Esophagus muscularis mucosa (tissue), 4 donors: ENCODE data around the gene CRISPLD2. TPM values are rescaled to one million over a fixed set of nuclear protein-coding genes. Genes with fewer than 3 reads are reported as not detected.

Experiments
- DNase-seq: peaks from one replicate; pipeline ENCODE4 v3.0.0-alpha.2; 2017; ENCODE audit errors: extremely low spot score
- H3K27ac ChIP-seq, 4 donors: fragments of 200-600 bp; sonication (generic); replicated peaks in 1 of 4; 1 replicate in 3 of 4; 2 replicates in 1 of 4; pipeline ENCODE4 v1.5.1; 2016 to 2019; ENCODE audit warnings: mild to moderate bottlenecking in 1 of 4
- H3K27me3 ChIP-seq, 4 donors: fragments of 200-600 bp; sonication (generic); one replicate each; pipeline versions ENCODE4 v1.5.1 to v1.6.0; 2016 to 2019
- H3K36me3 ChIP-seq, 4 donors: fragments of 200-600 bp; sonication (generic); one replicate each; pipeline ENCODE4 v1.5.1; 2016 to 2019
- H3K4me1 ChIP-seq, 4 donors: fragments of 200-600 bp; sonication (generic); one replicate each; pipeline ENCODE4 v1.5.1; 2016 to 2019
- H3K4me3 ChIP-seq, 4 donors: fragments of 200-600 bp; sonication (generic); 1 replicate in 2 of 4; 2 replicates in 2 of 4; pipeline ENCODE4 v1.5.1; 2016 to 2019; ENCODE audit warnings: mild to moderate bottlenecking in 4 of 4, moderate library complexity in 1 of 4
- H3K9me3 ChIP-seq, 4 donors: fragments of 200-600 bp; sonication (generic); 1 replicate in 3 of 4; 2 replicates in 1 of 4; pipeline ENCODE4 v1.5.1; 2016 to 2019
- EP300 ChIP-seq: sonication (generic); formaldehyde crosslinking; IDR thresholded peaks from one replicate; pipeline ENCODE4 v1.6.1; 2017; ENCODE audit warnings: antibody characterized with exemption
- POLR2A ChIP-seq: fragments of 450-650 bp; IDR thresholded peaks from one replicate; pipeline ENCODE4 v1.6.1; 2017; ENCODE audit warnings: antibody characterized with exemption, moderate library complexity, mild to moderate bottlenecking, low read depth
- POLR2AphosphoS5 ChIP-seq, 2 donors: sonication (generic); formaldehyde crosslinking; IDR thresholded peaks; one replicate each; pipeline ENCODE4 v1.6.1; 2017; ENCODE audit warnings: antibody characterized with exemption in 2 of 2
- WGBS: methylation state at CpG from one replicate; pipeline ENCODE4 v1.1.5; 2018; 5-methylcytosine and 5-hydroxymethylcytosine counted together
- intact Hi-C: fragments of 100-400 bp; cut with DNase I; formaldehyde crosslinking; loops from one replicate; pipeline ENCODE4 v1.15.1; 2023
- total RNA-seq, 4 donors: library from RNA; depleted of rRNA; stranded (reverse); fragments of >200 nt; gene quantifications; one replicate each; pipeline versions ENCODE4 v1.1.0 to v1.2.1, GENCODE V29; 2016
- TF ChIP-seq, protein P1 (sequence below), 3 experiments: fragments of 200-600 bp in 2 of 3; fragments of 450-650 bp in 1 of 3; sonication (generic) in 2 of 3; IDR thresholded peaks; one replicate each; pipeline ENCODE4 v1.5.1; 2017 to 2019; ENCODE audit warnings: antibody characterized with exemption in 3 of 3, mild to moderate bottlenecking in 2 of 3, moderate library complexity in 1 of 3

Gene CRISPLD2
- total RNA-seq, 4 donors from 2014 or later: 230 to 568 (median 289) TPM

DNA sequence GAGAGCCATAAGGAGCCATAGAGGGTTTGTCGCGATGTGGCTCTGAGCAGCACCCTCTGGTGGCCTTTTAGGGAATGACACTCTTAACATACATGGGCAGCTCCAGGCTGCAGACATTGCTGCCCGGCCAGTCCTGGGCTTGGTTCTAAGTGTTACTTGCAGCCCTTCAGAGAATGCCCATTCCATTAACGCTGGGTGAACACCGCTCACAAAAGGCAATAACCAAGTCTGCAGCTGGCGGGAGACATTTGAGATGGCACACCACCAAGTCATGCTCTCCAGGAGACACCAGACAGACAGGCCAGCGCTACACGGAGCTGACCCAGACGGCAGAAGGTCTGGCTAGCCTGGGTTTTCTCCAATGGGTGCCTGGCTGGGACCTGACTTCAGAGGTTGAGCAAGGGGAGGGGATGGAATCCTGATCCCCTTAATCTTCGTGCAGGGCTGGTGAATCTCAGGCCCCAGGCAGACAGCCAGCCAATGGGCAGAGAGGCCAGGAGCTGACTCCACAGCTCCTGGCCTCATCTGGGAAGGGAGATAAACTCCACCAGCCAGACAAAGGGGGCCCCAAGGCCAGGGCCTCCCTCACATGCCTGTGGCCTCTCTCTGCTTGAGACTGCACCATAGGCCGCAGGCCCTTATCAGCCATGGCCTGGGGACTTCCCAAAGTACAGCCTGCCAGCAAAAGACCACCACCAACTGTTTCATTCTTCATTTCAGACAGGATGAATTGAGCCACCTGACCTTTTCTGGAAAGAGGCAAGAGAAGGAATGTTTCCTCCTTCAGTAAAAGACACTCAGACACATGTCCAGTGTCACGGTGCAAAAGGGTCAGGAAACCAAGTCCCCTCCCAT lies 132.8 kb downstream of the CRISPLD2 start:
- no peaks in the 10 kb centered on the region for H3K9me3 ChIP-seq
- DNase-seq: peak; percentile 95
- intact Hi-C loops: loop anchor here (1.0 to 2.0 kb wide), 2 partner anchors 28 to 198 kb away; no protein-coding TSS in a partner anchor
- H3K4me3 ChIP-seq: no peak overlapping the region
- H3K27ac ChIP-seq: peak overlapping the region in 3 of 4 donors; percentile 57 to 70 (median 62)
- peaks cover 9 to 24% (median 18%) of the 10 kb centered on the region in 4 donors for H3K4me1 ChIP-seq
- TF ChIP-seq POLR2AphosphoS5 (IDR thresholded peaks at IDR 0.05): peak in 1 of 2 donors; percentile 63
- TF ChIP-seq EP300: no peak
- TF ChIP-seq, protein P1, sequence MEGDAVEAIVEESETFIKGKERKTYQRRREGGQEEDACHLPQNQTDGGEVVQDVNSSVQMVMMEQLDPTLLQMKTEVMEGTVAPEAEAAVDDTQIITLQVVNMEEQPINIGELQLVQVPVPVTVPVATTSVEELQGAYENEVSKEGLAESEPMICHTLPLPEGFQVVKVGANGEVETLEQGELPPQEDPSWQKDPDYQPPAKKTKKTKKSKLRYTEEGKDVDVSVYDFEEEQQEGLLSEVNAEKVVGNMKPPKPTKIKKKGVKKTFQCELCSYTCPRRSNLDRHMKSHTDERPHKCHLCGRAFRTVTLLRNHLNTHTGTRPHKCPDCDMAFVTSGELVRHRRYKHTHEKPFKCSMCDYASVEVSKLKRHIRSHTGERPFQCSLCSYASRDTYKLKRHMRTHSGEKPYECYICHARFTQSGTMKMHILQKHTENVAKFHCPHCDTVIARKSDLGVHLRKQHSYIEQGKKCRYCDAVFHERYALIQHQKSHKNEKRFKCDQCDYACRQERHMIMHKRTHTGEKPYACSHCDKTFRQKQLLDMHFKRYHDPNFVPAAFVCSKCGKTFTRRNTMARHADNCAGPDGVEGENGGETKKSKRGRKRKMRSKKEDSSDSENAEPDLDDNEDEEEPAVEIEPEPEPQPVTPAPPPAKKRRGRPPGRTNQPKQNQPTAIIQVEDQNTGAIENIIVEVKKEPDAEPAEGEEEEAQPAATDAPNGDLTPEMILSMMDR (IDR thresholded peaks at IDR 0.05): peak; percentile 85 to 93 (median 92)
- no peaks in the 10 kb centered on the region for H3K36me3 ChIP-seq
- WGBS: 42% methylated on average over 8 of the region's 12 CpGs
- no peaks in the 10 kb centered on the region for H3K27me3 ChIP-seq

DNA sequence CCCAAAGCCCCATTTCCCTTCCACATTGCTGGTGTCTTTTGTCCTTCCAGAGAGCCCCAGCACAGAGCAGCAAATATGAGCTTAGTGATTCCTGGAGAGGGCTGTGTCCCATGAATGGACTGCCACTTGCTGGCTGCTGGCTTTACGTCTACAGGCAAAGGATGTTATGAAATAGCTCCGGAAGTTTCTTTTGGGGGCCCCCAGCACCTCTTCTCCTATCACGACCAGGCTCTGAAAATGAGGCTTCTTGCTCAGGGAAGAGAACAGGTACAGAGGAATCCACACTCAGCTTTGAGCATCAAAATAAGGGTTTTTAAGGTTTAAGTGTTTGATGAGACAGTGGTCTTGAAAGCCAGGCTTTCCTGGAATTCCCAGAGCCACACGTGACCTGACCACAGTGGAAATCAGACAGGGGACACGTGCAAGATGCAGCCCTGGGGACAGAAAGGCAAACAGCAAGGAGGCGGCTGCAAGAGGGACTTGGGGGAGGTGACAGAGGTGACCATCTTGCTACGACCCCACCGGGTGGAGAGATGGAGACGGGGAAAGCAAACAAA lies 133.5 kb downstream of the CRISPLD2 start:
- no peaks in the 10 kb centered on the region for H3K27me3 ChIP-seq
- H3K36me3 ChIP-seq: no peaks in the 10 kb centered on the region
- peaks cover 9 to 24% (median 18%) of the 10 kb centered on the region in 4 donors for H3K4me1 ChIP-seq
- 71% methylated on average over 9 of the region's 9 CpGs for WGBS
- TF ChIP-seq POLR2A (no peak), POLR2AphosphoS5 (IDR thresholded peaks at IDR 0.05) (no peak), EP300 (no peak)
- TF ChIP-seq, protein P1 (IDR thresholded peaks at IDR 0.05): no peak
- intact Hi-C loops: loop anchor here (2.0 kb wide), 1 partner anchor 28 kb away; no protein-coding TSS in a partner anchor
- H3K27ac ChIP-seq: peak overlapping the region in 3 of 4 donors; percentile 57 to 70 (median 62)
- no peak for DNase-seq
- no peaks in the 10 kb centered on the region for H3K9me3 ChIP-seq
- no peak overlapping the region for H3K4me3 ChIP-seq

DNA sequence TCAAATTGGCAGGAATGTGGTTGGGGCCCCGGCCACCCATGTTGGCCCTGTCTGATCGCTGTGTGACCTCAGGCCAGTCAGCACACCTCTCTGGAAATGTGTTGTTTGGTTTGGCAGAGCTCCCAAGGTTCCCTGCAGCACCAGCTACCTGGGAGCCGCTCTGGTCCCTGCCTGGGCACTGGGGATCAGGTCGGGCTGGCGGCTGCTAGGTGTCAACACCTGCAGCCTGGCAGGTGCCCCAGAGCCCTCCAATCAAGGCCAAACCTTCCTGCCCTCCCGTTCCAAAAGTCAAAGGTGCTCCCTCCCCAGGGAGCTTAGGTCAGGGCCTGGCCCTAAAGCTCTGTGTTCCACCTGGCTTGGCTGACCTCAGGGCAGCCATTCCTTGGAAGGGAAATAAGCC lies 135.6 kb downstream of the CRISPLD2 start:
- Histone ChIP-seq H3K27me3 (no peaks in the 10 kb centered on the region), H3K27ac (no peak overlapping the region), H3K4me1 (peaks cover 9 to 24% (median 18%) of the 10 kb centered on the region in 4 donors), H3K36me3 (no peaks in the 10 kb centered on the region), H3K4me3 (no peak overlapping the region), H3K9me3 (no peaks in the 10 kb centered on the region)
- intact Hi-C loops: no loop called here
- TF ChIP-seq POLR2A: no peak
- no peak for TF ChIP-seq POLR2AphosphoS5 (IDR thresholded peaks at IDR 0.05)
- TF ChIP-seq, protein P1 (IDR thresholded peaks at IDR 0.05): no peak
- TF ChIP-seq EP300: no peak
- WGBS: 93% methylated on average over 3 of the region's 6 CpGs
- DNase-seq: no peak

DNA sequence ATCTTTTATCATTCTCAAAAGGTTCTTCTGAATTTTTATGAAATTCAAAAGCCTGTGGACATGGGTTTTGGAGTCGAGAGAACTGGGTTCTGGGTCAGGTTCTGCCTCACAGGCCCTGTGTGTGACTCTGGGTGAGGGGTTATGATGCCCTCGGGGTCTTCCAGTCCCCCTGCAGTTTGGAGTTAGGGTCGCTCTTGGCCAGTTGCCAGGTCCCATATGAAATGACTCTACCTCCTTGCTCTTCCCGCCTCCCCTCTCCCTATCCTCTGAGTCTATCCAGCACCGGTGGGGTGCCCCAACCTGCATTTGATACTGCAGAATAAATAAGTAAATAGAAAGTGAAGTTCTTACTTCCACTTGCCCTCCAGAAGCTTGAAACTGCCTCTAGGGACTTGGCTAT lies 137.4 kb downstream of the CRISPLD2 start:
- no peak overlapping the region for H3K27ac ChIP-seq
- intact Hi-C loops: no loop called here
- no peaks in the 10 kb centered on the region for H3K27me3 ChIP-seq
- H3K36me3 ChIP-seq: no peaks in the 10 kb centered on the region
- TF ChIP-seq EP300 (no peak), POLR2AphosphoS5 (IDR thresholded peaks at IDR 0.05) (no peak), POLR2A (no peak)
- TF ChIP-seq, protein P1 (IDR thresholded peaks at IDR 0.05): no peak
- no peaks in the 10 kb centered on the region for H3K9me3 ChIP-seq
- H3K4me3 ChIP-seq: no peak overlapping the region
- DNase-seq: no peak
- peaks cover 9 to 16% (median 15%) of the 10 kb centered on the region in 4 donors for H3K4me1 ChIP-seq
- WGBS: 94% methylated on average over 5 of the region's 5 CpGs
